Activated effector memory CD4-positive, alpha-beta T cell treated with Interleukin-2 at 50 U/mL for 16 hours (primary cell): Measurements from ENCODE around the gene TCP11L1.
"Not testable (repeated sequence)": the region's sequence is repeated elsewhere in the genome, so short reads cannot be mapped to it uniquely, and the experiment has no call there.

Experiments used
- DNase-seq: peaks from one replicate; pipeline ENCODE4 v3.0.0-alpha.2; 2020

The TCP11L1 gene

GRCh38 chr11:33067294-33067693, 27.9 kb downstream of the TCP11L1 start:
- no peak for DNase-seq

GRCh38 chr11:33068611-33069340, 29.4 kb downstream of the TCP11L1 start:
- DNase-seq: no peak

GRCh38 chr11:33072465-33072864, 33.1 kb downstream of the TCP11L1 start:
- no peak for DNase-seq

GRCh38 chr11:33083918-33084317, 44.5 kb downstream of the TCP11L1 start:
- no peak for DNase-seq

GRCh38 chr11:33086017-33086416, 46.6 kb downstream of the TCP11L1 start:
- DNase-seq: no peak

GRCh38 chr11:33089776-33090175, 50.4 kb downstream of the TCP11L1 start:
- no peak for DNase-seq

GRCh38 chr11:33094157-33094556, 54.8 kb downstream of the TCP11L1 start:
- DNase-seq: no peak

- DNase-seq: no peak
Observed at GRCh38 chr11:33103836-33104235, 64.5 kb downstream of the TCP11L1 start.

- no peak for DNase-seq
Observed at GRCh38 chr11:33109294-33109895, 70.0 kb downstream of the TCP11L1 start.

- no peak for DNase-seq
Observed at GRCh38 chr11:33110083-33110482, 70.7 kb downstream of the TCP11L1 start.

GRCh38 chr11:33116535-33116934, 77.2 kb downstream of the TCP11L1 start:
- no peak for DNase-seq

GRCh38 chr11:33122696-33123095, 83.3 kb downstream of the TCP11L1 start:
- not testable (repeated sequence) for DNase-seq
